Stimulated activated CD4-positive, alpha-beta T cell treated with anti-CD3 and anti-CD28 coated beads, Interleukin-15, amount 100 ng/mL, for 24 hours (primary cell): ENCODE results near the gene PCGF1.
A peak's percentile ranks its signal among the peaks of the same experiment; 100 is the strongest.

Source experiments
- DNase-seq: peaks from one replicate; pipeline ENCODE4 v3.0.0-alpha.2; 2020

PCGF1 gene

DNA sequence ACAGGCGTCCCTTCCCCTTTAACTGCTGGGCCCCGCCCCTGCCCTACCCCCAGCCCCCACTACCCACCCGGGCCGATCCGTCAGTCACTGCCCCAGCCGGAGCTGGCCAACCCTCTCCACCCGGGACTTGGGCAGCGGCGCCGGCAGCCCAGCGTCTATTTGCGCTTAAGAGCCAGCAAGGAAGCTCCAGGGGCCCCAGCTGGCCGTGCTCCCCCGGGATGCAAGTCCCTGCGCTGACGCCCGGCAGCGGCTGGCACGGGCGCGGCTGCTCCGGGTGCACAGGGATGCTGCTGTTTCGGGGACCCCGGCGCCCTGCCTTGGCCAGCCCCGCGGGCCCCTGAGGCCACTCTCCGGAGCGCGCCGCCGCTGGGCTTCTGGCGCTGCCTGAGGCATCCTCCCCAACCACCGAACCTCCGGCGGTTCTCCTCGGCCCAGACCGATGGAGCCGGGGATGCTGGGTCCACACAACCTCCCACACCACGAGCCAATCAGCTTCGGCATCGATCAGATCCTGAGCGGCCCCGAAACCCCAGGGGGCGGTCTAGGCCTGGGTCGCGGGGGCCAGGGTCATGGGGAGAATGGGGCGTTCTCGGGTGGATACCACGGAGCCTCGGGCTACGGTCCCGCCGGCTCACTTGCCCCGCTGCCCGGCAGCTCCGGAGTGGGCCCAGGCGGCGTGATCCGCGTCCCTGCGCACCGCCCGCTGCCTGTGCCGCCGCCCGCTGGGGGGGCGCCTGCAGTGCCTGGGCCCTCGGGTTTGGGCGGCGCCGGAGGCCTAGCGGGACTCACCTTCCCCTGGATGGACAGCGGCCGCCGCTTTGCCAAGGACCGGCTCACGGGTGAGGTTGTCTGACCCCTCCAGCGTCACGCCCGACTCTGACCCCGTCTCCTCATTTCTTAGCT lies 7.1 kb upstream of the PCGF1 start, which contains the start of gene TLX2:
Gene TLX2, plus strand, starts transcription at position 83 of the 903 bp plus-strand sequence. Its CDS starts 357 bp downstream, at position 440.
- peak; percentile 32 for DNase-seq

DNA sequence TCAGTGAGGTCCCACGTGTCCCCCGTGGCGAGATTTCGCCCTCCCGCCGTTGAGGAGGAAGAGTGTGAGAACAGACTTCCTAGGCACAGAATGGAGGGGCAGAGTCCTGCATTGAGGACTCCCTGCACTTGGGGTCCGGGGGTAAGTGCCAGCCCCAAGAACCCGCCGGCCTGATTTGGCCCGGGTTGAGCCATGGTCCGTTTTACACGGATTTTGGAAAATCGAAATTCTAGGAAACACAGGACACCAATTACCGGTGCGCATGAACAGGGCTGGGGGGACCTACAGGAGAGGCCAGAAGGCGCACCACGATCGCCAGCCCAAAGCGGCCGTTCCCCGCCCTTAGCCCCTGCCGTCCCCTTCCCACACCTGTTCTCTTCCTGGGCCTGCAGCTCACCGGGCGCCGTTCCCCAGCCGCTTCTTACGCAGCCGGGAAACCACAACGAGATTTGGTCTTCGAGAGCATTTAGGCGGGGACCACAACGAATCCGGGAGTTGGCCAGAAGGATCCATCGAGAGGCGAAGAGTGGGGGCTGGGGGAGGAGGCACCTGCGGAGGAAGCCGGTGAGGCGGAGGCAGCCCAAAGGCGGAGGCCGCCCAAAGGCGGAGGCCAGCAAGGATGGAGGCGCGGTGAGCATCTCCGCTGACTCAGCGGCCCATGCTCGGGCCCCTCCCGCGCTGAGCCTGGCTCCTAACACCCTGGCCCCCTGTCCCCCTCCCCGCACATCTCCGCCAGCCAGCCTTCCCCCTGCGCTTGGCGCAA lies 6.3 kb upstream of the PCGF1 start:
- DNase-seq, result peak; percentile 50

DNA sequence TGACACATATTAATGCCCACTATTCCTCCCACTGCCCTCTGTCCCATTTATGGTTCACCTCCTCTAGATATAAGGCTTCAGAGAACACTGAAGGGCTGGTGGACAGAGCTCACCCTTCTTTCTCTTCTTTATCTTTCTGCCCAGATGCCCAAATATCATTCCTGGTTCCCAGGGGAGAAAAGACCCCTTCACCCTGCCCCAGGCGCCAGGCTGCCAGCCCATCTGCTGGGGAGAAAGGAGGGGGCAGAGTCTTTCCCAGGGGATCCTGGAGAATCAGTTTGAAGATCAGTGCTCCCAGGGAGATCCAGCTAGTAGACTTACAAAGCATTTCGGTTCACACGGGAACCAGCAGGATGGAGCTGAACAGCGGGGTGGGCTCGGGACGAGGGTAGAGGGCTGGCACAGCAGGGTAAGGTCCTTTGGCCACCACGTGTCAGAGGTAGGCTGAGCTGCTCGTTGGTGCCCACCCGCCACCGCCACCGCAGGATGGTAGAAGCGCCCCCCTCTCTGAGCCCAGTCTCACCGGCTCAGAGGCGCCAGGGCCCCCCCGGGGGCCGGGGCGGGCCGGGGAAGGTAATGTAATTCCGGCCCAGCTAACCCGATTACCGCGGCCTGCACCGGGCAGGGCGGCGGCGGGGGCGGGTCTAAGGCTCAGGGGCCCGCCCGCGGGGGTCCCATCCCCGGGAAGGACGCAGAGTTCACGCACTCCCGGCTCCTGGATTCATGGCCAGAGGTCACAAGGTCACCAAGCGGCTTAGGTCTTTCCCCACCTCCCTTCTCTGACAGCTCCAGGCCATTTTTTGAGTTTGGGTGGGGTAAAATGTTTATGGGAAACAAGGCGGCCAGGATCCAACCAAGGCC lies 5.5 kb upstream of the PCGF1 start:
- no peak for DNase-seq

- DNase-seq, result no peak
Measured at GRCh38 chr2:74511104-74511989, 3.9 kb upstream of the PCGF1 start.

GRCh38 chr2:74510272-74510671 lies 2.8 kb upstream of the PCGF1 start:
- DNase-seq, result no peak

GRCh38 chr2:74507926-74508520 lies 528 bp upstream of the PCGF1 start:
- DNase-seq, result peak; percentile 25

DNA sequence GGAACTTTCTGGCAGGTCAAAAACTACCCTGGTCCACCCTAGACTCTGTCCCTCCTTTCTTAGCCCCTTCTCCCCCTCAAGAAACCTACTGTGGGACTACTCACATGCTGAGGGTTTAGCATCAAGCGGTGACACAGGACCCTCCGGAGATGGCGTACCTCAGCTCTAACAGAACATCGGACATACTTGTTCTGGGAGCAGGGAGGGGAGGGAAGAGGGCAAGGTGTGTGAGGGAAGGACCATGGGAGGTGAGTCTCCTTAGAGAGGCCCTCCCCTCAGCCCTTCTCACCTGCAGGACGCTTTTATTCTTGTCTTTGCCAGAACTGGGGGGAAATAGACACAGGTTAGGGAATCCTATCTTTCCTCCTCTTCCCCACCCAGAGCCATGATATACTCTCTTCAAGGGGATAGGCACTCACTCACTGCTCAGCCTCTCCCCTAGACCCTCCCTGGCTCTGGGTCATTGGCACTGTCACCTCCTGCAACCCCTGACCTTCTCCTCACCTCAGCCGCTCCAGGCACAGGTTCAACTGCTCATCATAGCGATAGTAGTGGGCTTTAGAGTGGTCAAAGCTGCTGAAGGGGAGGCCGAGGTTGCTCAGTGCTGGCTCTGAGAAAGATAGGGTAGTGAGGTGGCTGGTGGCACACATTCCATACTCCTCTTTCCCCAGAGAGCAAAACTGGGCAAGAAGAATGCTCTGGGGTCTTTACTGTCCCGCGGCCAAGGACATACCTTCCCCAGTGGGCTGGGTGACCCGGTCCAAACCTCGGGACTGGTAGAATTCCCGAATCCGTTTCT lies 1.8 kb downstream of the PCGF1 start:
- DNase-seq, result no peak

GRCh38 chr2:74504591-74504990 lies 2.9 kb downstream of the PCGF1 start:
- no peak for DNase-seq

- DNase-seq, result no peak
Measured at GRCh38 chr2:74503506-74504475, 3.7 kb downstream of the PCGF1 start.

- DNase-seq, result peak; percentile 74
Measured at GRCh38 chr2:74502720-74503505, 4.6 kb downstream of the PCGF1 start.

DNA sequence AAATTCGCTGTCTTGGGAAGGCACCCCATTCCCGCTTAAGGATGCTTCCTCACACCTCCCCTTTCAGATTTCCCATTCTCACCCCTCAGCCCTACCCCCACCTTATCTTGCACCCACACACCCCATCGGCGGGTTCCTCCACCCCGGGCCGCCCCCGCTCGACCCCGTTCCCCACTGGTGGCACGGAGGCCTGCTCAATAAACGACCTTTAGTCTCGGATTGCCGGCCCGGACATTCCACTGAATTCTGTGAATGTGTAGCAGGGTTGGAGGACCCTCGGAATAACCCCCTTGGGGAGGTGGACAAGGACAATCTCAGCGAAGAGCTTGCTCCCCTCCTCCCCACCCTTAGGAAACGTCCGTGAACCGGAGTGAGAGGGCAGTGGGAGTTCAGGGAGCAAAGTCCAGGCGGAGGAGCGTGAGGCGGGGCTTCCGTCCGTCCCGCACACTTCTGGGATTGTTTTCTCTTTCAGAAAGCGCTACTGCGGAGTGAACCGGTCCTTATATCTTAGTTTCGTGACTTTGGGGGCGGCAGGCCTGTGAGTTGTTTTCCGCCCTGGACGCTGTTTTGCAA lies 5.3 kb downstream of the PCGF1 start:
- no peak for DNase-seq

GRCh38 chr2:74501335-74502071 lies 6.0 kb downstream of the PCGF1 start:
- DNase-seq, result no peak

- no peak for DNase-seq
Measured at GRCh38 chr2:74500578-74500946, 6.9 kb downstream of the PCGF1 start.

- DNase-seq, result no peak
Measured at GRCh38 chr2:74499940-74500577, 7.4 kb downstream of the PCGF1 start.

DNA sequence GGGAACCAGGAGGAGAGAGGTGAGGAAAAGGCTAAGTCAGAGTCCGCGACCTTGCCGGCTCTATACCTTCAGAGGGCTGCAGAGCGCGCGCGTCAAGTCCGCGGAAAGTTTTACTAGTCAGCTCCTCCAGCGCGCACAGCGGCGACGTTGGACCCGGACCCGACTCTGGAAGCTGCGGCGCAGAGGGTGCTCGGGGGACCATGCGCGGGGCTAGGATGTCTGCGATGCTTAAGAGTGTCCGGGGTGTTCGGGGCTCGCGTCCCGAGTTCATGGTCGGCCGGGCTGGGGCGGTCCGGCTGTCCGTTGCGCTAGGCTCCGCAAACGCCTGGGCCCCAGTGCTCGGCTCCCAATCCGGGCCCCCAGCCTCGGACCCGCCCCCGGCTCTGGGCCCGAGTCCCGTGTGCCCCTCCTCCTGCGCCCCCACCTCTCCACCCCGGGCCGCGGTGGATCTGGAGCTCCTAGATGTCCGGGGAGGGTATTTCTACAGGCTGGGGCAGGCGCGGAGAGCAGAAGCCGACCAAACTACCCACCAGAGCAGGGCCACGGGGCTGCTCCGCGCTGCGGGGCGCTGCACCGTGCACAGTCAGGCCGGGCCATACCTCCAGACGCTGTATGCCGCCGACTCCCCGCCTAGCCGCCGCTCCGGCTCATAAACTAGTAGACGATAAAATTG lies 8.1 kb downstream of the PCGF1 start, which contains the start of gene LBX2:
Gene LBX2, minus strand, starts transcription at position 337 of the 673 bp plus-strand sequence. Its CDS starts 66 bp downstream, at position 271.
- peak; percentile 68 for DNase-seq
